Activated T-cell treated with anti-CD3 and anti-CD28 coated beads for 1 hour (primary cell): Measurements from ENCODE around the gene TEX13B.

Experiments
- DNase-seq: peaks from one replicate; pipeline ENCODE4 v3.0.0-alpha.2; 2020; ENCODE audit warnings: low read depth

The TEX13B gene

GRCh38 chrX:107935664-107936433 is 46.3 kb downstream of the TEX13B start:
- no peak for DNase-seq

GRCh38 chrX:107935200-107935599 is 47.0 kb downstream of the TEX13B start:
- DNase-seq: no peak

- DNase-seq: no peak
These were observed 47.9 kb downstream of the TEX13B start for GRCh38 chrX:107934262-107934661.
